OCI-LY7 (cell line): ENCODE measurements around the gene ZNF420. TPM values are rescaled to one million over a fixed set of nuclear protein-coding genes. Genes with fewer than 3 reads are reported as not detected.

Experiments used
- BruUV-seq: library from RNA; stranded (reverse); fragments of 400-500 nt; replicated peaks from 2 replicates; lab custom pipeline; 2021; lab: Mats Ljungman, UMichigan
- CTCF ChIA-PET: fragments of 300-600 bp; sonication (Branson Sonifier 250); formaldehyde crosslinking; loops from one replicate; lab custom pipeline; 2022; ENCODE audit warnings: antibody characterized with exemption; ENCODE audit not compliant: unreplicated experiment; lab: Charles Lee
- POLR2A ChIA-PET: fragments of 300-600 bp; sonication (Branson Sonifier 250); formaldehyde crosslinking; loops from one replicate; lab custom pipeline; 2022; ENCODE audit warnings: antibody characterized with exemption; lab: Charles Lee
- DNase-seq: peaks from one replicate; pipeline ENCODE4 v3.0.0-alpha.2; 2015; ENCODE audit warnings: low spot score
- H2AFZ ChIP-seq: fragments of 200-600 bp; sonication (generic), shearing (Covaris generic); 2 replicates; pipeline ENCODE4 v1.6.1; 2014; ENCODE audit warnings: mild to moderate bottlenecking, antibody characterized with exemption, low read length, moderate library complexity
- H3K27ac ChIP-seq: fragments of 200-600 bp; sonication (generic); 2 replicates; pipeline ENCODE4 v1.5.1; 2014; ENCODE audit warnings: mixed run types, low read depth, mild to moderate bottlenecking, moderate library complexity, low read length, inconsistent platforms; ENCODE audit not compliant: poor library complexity, severe bottlenecking
- H3K36me3 ChIP-seq: fragments of 200-600 bp; sonication (generic); 2 replicates; pipeline ENCODE4 v1.6.1; 2014; ENCODE audit warnings: mild to moderate bottlenecking, antibody characterized with exemption, low read length, moderate library complexity, mixed read lengths; ENCODE audit not compliant: insufficient read depth
- H3K4me1 ChIP-seq: fragments of 200-600 bp; sonication (generic); 2 replicates; pipeline ENCODE4 v1.5.1; 2014; ENCODE audit warnings: mild to moderate bottlenecking, low read length; ENCODE audit not compliant: insufficient read depth, poor library complexity, severe bottlenecking
- H3K4me2 ChIP-seq: fragments of 200-600 bp; sonication (generic); 2 replicates; pipeline ENCODE4 v1.6.1; 2014; ENCODE audit warnings: mild to moderate bottlenecking, low read length
- H3K4me3 ChIP-seq: fragments of 200-600 bp; sonication (generic); 2 replicates; pipeline ENCODE4 v1.5.1; 2014; ENCODE audit warnings: mild to moderate bottlenecking, low read depth, low read length; ENCODE audit not compliant: poor library complexity, severe bottlenecking
- H3K79me2 ChIP-seq: fragments of 200-600 bp; sonication (generic); 2 replicates; pipeline ENCODE4 v1.6.1; 2016; ENCODE audit warnings: low read depth, mild to moderate bottlenecking, low read length, moderate library complexity, mixed read lengths; ENCODE audit not compliant: insufficient read depth
- H3K9me2 ChIP-seq: fragments of 200-600 bp; sonication (generic); 2 replicates; pipeline ENCODE4 v1.6.1; 2016; ENCODE audit warnings: mild to moderate bottlenecking, low read length, mixed read lengths; ENCODE audit not compliant: insufficient read depth
- H3K9me3 ChIP-seq: fragments of 200-600 bp; sonication (generic); 2 replicates; pipeline ENCODE4 v1.6.1; 2014; ENCODE audit warnings: mild to moderate bottlenecking, mixed run types, low read length, mixed read lengths
- H4K20me1 ChIP-seq: fragments of 200-600 bp; sonication (generic); 2 replicates; pipeline ENCODE4 v1.6.1; 2014; ENCODE audit warnings: mild to moderate bottlenecking, antibody characterized with exemption, low read length, moderate library complexity, mixed read lengths; ENCODE audit not compliant: insufficient read depth
- EZH2phosphoT487 ChIP-seq: fragments of 200-600 bp; sonication (generic); IDR thresholded peaks from 2 replicates; pipeline ENCODE4 v1.6.1; 2018; ENCODE audit warnings: low read depth, borderline replicate concordance, mild to moderate bottlenecking, mixed run types, antibody characterized with exemption, low read length, moderate library complexity, mixed read lengths
- intact Hi-C: fragments of 100-400 bp; cut with micrococcal nuclease; formaldehyde crosslinking; loops from one replicate; pipeline ENCODE4 v1.10.0; 2022; ENCODE audit not compliant: unreplicated experiment
- total RNA-seq, 2 experiments: library from RNA; depleted of rRNA in 1 of 2; stranded (reverse); fragments of >200 nt in 1 of 2; shearing (Covaris generic) in 1 of 2; gene quantifications; 2 replicates each; pipeline ENCODE4 v1.2.3, GENCODE V29; 2014 to 2022
- TF ChIP-seq, protein P1 (sequence below): fragments of 200-600 bp; sonication (generic); conservative IDR thresholded peaks from 2 replicates; pipeline ENCODE4 v1.5.1; 2014; ENCODE audit warnings: mild to moderate bottlenecking, antibody characterized with exemption, low read length, moderate library complexity, mixed read lengths

The ZNF420 gene
- total RNA-seq, 2 experiments from 2014 or later = 8.8 to 11.0 TPM

DNA sequence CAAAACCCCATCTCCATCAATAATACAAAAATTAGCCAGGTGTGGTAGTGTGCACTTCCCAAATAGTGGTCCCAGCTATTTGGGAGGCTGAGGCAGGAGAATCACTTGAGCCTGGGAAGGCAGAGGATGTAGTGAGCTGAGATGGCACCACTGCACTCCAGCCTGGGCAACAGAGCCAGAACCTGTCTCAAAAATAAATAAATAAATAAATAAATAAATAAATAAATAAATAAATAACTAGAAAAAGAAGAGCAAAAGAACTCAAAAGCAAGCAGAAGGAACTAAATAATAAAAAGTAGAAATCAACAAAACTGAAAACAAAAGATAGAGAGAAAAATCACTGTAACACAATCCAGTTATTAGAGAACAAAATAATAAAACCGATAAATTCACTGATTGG, 81.9 kb downstream of the ZNF420 start:
- H3K36me3 ChIP-seq = peaks cover 51% of the 10 kb centered on the region
- CTCF ChIA-PET = no interaction called here
- BruUV-seq = no TSS peak
- H3K4me2 ChIP-seq = no peak overlapping the region
- DNase-seq = no peak
- no peak for TF ChIP-seq EZH2phosphoT487
- TF ChIP-seq, protein P1, sequence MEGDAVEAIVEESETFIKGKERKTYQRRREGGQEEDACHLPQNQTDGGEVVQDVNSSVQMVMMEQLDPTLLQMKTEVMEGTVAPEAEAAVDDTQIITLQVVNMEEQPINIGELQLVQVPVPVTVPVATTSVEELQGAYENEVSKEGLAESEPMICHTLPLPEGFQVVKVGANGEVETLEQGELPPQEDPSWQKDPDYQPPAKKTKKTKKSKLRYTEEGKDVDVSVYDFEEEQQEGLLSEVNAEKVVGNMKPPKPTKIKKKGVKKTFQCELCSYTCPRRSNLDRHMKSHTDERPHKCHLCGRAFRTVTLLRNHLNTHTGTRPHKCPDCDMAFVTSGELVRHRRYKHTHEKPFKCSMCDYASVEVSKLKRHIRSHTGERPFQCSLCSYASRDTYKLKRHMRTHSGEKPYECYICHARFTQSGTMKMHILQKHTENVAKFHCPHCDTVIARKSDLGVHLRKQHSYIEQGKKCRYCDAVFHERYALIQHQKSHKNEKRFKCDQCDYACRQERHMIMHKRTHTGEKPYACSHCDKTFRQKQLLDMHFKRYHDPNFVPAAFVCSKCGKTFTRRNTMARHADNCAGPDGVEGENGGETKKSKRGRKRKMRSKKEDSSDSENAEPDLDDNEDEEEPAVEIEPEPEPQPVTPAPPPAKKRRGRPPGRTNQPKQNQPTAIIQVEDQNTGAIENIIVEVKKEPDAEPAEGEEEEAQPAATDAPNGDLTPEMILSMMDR = no peak
- H3K9me3 ChIP-seq = peaks cover 23% of the 10 kb centered on the region; the same call in 1 of the 2 replicates
- no peaks in the 10 kb centered on the region for H3K4me1 ChIP-seq
- no peak overlapping the region for H3K27ac ChIP-seq
- H4K20me1 ChIP-seq = no peaks in the 10 kb centered on the region
- intact Hi-C loops = no loop called here
- POLR2A ChIA-PET = no interaction called here
- no peaks in the 10 kb centered on the region for H3K79me2 ChIP-seq
- H3K4me3 ChIP-seq = no peak overlapping the region
- H2AFZ ChIP-seq = no peak overlapping the region
- H3K9me2 ChIP-seq = no peaks in the 10 kb centered on the region

DNA sequence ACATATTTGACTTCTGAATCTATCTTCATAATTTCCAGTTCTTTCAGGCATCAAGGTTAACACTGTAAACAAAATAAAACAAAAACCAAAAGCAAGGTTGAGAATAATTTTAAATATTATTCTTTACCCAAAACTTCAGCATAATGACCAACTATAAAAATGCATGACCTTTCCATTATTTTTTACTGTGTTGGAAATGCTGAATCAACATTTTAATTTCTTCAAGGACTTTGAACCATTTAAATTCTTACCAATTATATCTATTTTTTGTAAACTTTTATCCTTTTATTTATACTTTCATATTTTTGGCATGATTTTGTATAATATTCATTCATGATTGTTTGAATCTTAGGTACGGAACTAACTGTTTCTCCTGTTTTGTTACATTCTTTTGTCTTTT, 87.4 kb downstream of the ZNF420 start:
- no peaks in the 10 kb centered on the region for H3K4me1 ChIP-seq
- H3K4me3 ChIP-seq = no peak overlapping the region
- TF ChIP-seq, protein P1 = no peak
- no peak for TF ChIP-seq EZH2phosphoT487
- BruUV-seq = no TSS peak
- ChIA-PET POLR2A (no interaction called here), CTCF (no interaction called here)
- no peak overlapping the region for H2AFZ ChIP-seq
- no peaks in the 10 kb centered on the region for H4K20me1 ChIP-seq
- intact Hi-C loops = no loop called here
- H3K9me3 ChIP-seq = peaks cover 8% of the 10 kb centered on the region; the same call in 1 of the 2 replicates
- H3K9me2 ChIP-seq = no peaks in the 10 kb centered on the region
- DNase-seq = no peak
- no peaks in the 10 kb centered on the region for H3K79me2 ChIP-seq
- no peak overlapping the region for H3K4me2 ChIP-seq
- H3K27ac ChIP-seq = no peak overlapping the region
- peaks cover 79% of the 10 kb centered on the region for H3K36me3 ChIP-seq
